ENCODE measurements around the gene LDHD.
"Not testable (repeated sequence)": the region's sequence is repeated elsewhere in the genome, so short reads cannot be mapped to it uniquely, and the experiment has no call there.

The LDHD gene

GRCh38 chr16:75116081-75116910 is at the start of gene LDHD:
LDHD (minus strand) TSS chr16:75116780; CDS start chr16:75116720, 60 bp downstream.
- no peak for DNase-seq

DNA sequence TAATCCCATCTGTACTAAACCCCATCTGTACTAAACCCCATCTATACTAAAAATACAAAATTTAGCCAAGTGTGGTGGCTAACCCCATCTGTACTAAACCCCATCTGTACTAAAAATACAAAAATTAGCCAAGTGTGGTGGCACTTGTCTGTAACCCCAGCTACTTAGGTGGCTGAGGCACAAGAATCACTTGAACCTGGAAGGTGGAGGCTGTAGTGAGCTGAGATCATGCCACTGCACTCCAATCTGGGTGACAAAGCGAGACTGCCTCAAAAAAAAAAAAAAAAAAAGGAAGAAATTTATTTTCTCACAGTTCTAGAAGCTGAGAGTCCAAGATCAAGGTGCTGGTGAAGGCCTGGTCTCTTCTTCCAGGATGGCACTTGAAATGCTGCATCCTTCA is 43.8 kb upstream of the LDHD start:
- no peak for DNase-seq

- no peak for DNase-seq
Observed at GRCh38 chr16:75152635-75153034, 36.1 kb upstream of the LDHD start.

DNA sequence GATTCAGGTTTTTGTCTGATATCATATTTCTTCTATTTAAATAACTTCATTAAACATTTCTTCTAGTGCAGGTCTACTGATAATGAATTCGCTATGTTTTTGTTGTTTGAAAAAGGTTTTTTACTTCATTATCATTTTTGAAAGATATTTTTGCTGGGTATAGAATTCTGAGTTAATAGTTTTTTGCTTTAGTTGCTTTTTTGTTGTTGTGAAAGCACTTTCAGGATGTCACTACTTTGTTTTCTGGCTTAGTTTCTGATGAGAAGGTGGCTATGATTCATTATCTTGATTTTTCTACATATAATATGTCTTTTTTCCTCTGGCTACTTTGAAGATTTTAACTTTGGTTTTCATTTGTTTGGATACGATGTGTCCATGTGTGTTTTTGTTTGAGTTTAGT is 35.2 kb upstream of the LDHD start:
- no peak for DNase-seq

DNA sequence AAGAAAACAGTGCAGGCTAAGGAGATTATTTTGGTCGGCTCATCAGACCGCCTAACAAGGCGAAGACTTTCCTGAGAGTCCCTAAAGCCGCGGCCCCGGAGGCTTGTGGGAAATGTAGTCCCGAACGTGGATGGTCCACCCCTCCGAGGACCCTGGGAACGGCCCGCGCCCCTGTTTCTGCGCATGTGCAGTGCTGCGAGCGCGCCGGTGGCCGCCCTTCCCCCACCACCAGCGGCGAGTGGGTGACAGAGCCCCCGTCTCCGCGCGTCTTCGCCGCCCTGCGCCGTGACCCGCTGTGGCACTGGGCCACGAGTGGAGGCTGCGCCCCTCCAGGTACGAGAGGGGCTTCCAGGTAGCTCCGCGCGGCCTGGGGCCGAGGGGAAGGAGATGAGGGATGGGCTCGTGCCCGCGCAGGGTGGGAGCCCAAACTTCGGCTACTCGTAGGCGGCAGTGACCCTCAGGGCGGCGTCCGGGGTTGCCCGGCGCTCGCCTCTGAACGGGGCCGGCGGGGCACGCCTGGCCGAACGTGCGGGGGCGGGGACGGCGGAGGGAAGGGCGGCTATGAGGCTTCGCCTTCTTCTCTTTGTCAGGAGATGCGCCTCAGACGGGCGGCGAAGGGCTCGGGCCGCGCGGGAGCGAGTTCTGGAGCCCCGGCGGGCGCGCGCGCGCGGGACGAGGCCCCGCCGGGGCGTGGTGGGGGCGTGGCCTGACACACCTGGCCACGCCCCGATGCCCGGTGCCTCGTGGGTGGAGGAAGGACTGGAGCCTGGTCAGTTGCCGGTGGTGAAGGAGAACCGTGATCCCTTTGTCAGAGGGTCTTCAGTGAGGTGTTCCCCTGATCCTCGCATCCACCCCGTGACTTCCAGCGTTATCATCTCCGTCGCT is 32.0 kb upstream of the LDHD start, which contains the start of gene ZFP1:
TSS of gene ZFP1 (plus strand) at position 214 of the 885 bp plus-strand sequence. CDS start 4,428 bp downstream, outside the sequence.
- peak; percentile 95 to 96 for DNase-seq

DNA sequence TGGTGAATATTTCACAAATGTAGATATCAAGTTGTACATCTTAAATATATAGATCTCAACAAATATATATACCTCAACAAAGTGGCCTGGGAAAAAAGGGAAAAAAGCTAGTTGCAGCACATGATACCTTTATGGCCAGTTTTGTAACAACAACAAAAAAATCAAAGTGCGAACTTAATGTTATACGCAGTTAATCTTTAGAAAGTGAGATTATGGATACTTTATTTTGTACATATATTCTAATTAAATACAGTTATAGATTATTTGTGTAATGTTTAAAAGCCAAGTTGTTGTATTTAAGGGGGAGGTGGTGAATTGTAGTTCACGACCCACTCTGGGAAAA is 31.4 kb upstream of the LDHD start:
- DNase-seq, result no peak

DNA sequence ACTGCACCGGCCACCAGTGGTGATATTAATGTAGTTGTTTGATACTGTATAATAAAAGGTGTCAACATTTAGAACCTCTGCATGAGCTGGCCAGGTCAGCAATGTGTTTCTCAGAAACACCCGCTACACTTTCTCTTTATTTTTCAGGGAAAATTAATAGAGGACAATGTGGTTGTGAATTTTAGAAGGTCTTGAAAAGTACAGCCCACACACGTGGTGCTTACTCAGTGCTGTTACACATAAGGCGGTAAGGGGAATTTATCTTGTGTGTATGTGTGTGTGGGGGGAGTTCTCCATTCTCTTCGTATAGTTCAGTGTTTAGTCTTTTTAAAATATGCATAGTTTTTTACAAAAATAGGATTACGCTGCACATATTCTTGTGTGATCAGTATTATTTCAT is 27.4 kb upstream of the LDHD start:
- DNase-seq, result no peak

- DNase-seq, result no peak
Observed at GRCh38 chr16:75139498-75139897, 22.9 kb upstream of the LDHD start.

GRCh38 chr16:75138636-75139035 is 22.1 kb upstream of the LDHD start:
- no peak for DNase-seq

- no peak for DNase-seq
Observed at GRCh38 chr16:75138233-75138632, 21.7 kb upstream of the LDHD start.

DNA sequence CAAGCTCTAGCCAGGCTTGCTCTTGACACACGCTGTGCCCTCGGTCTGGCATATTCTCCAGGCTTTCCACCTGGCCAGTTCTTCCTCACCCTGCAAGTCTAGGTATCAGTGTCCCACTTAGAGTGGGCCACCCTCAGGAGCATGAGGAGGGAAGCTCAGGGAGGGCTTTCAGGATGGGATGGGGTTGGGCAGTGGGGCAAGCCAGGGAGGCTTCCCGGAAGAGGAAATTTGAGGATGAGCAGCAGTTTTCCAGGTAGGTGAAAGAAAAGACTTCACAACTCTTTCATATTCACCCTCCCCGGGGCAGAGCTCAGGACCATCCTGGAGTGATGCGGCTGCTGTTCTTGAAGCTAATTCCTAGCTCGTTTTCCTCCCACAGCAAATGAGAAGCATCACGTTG is 14.5 kb upstream of the LDHD start:
- DNase-seq, result no peak

GRCh38 chr16:75130150-75130771 is 13.7 kb upstream of the LDHD start:
- DNase-seq, result no peak

DNA sequence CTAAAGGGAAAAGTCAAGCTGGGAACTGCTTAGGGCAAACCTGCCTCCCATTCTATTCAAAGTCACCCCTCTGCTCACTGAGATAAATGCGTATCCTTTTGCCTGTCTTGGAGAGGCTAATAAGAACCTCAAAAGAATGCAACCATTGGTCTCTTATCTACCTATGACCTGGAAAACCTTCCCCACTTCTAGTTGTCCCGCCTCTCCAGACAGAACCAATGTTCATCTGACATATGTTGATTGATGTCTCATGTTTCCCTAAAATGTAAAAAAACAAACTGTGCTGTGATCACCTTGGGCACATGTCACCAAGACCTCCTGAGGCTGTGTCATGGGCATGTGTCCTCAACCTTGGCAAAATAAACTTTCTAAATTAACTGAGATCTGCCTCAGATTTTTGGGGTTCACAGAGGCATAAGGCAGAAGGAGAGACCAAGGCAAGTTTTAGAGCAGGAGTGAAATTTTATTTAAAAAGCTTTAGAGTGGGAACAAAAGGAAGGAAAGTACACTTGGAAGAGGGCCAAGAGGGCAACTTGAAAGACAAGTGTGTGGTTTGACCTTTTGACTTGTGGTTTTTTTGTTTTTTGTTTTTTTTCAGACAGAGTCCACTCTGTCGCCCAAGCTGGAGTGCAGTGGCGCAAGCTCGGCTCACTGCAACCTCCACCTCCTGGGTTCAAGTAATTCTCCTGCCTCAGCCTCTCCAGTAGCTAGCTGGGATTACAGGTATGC is 13.0 kb upstream of the LDHD start:
- DNase-seq, result not testable (repeated sequence)

GRCh38 chr16:75127713-75128415 is 11.3 kb upstream of the LDHD start:
- no peak for DNase-seq

DNA sequence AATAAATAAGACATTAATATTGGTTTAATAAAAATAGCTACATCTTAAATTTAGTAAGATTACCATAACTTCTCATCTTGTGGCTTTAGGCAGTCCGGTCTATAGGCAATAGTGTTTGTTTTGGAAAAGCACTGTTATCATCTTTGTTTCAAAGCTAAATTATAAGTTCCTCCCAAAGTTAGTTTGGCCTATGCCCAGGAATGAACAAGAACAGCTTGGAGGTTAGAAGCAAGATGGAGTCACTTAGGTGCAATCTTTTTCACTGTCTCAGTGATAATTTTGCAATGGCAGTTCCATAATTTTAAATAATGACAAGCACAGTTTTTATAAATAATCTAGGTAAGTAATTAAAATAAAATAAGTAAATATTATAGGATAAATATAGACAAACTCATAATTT is 6.0 kb upstream of the LDHD start:
- no peak for DNase-seq

GRCh38 chr16:75121949-75122568 is 5.5 kb upstream of the LDHD start:
- no peak for DNase-seq

DNA sequence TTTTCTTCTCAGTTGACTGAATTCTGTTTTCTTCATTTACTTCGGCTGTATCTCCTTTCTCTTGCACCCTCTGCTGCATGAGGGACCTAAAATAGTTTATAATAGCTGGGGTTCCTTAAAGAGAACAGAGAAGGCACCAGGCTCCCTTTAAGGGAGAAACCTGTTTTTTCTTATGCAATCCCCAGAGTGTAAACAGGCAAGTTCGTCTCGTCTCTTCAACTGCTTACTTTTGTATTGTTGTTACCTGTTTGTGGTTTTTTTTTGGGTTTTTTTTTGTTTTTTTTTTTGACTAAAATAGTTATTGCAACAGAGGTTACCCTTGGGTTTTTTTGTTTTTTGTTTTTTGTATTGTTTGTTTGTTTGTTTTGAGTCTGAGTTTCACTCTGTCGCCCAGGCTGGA is 3.7 kb upstream of the LDHD start:
- DNase-seq, result no peak

GRCh38 chr16:75118943-75119539 is 2.5 kb upstream of the LDHD start:
- no peak for DNase-seq

DNA sequence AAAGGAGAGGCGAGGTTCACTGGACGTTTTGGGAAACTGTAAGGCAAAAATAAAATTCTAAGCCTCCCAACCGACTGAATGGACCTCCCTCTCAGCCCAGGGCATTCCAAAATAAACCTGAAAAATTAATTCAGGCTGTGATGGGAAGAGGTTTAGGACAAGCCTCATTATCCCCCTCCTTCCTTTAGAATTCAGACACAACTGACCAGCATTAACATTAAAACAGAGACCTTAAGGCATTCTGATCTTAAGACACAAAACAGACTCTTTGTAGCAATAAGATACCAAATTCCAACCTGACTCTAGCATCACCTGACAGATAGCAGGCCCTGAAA is 298 bp upstream of the LDHD start:
- no peak for DNase-seq

GRCh38 chr16:75114946-75115825 is 1.4 kb downstream of the LDHD start:
- no peak for DNase-seq
